ENCODE measurements around the gene REEP5. TPM values are rescaled to one million over a fixed set of nuclear protein-coding genes. Genes with fewer than 3 reads are reported as not detected.

The REEP5 gene
- total RNA-seq, 1 donor from 2014 or later, result 69.4 TPM

DNA sequence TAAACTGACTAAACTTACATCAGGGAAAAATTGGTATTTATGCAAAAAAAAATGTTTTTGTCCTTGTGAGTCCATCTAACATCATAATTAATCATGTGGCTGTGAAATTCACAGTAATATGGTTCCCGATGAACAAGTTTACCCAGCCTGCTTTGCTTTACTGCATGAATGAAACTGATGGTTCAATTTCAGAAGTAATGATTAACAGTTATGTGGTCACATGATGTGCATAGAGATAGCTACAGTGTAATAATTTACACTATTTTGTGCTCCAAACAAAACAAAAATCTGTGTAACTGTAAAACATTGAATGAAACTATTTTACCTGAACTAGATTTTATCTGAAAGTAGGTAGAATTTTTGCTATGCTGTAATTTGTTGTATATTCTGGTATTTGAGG lies 77.5 kb downstream of the REEP5 start:
- DNase-seq (ENCODE audit: low read depth in 2 of 2), result no peak

DNA sequence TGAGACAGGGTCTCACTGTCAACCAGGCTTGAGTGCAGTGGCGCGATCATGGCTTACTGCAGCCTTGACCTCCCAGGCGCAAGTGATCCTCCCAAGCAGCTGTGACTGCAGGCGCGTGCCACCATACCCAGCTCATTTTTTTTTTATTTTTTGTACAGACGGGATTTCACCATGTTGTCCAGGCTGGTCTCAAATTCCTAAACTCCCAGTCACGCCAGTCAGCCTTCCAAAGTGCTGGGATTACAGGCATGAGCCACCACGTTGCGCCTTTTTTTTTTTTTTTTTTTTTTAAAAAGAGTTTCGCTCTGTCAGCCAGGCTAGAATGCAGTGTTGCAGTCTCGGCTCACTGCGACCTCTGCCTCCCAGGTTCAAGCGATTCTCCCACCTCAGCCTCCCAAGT lies 88.1 kb downstream of the REEP5 start:
- DNase-seq (ENCODE audit: low read depth in 2 of 2), result no peak

DNA sequence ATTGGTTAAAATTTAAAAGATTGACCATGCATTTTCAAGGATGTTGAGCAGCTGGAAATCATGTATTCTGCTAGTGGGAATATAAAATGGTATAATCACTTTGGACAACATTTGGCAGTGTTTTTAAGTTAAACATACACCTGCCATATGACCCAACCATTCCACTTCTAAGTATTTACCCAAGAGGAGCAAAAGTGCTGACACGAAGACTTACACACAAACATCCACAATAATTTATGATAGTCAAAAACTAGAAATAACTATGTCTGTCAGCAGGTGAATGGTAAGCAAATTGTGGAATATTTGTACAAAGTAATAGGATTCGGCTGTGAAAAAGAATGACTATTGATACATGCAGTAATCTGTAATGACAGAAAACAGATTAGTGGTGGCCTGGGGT lies 91.6 kb downstream of the REEP5 start:
- DNase-seq (ENCODE audit: low read depth in 2 of 2), result no peak

Other genes starting within 250 kb of the REEP5 start
- gene APC, start 184.3 kb downstream of the REEP5 start, total RNA-seq, result 38.4 and 62.9 TPM in 2 replicates
- gene SRP19, start 60.9 kb downstream of the REEP5 start, total RNA-seq, result 27.7 and 32.3 TPM in 2 replicates
- 23.5 and 30.8 TPM in 2 replicates for gene DCP2, start 54.6 kb upstream of the REEP5 start, total RNA-seq